CD4-positive, alpha-beta memory T cell (primary cell): ENCODE measurements around the gene ZNF546. TPM values are rescaled to one million over a fixed set of nuclear protein-coding genes. Genes with fewer than 3 reads are reported as not detected.

ENCODE experiments used
- CTCF ChIA-PET: fragments of 350-600 bp; sonication (Branson Sonifier 250); formaldehyde crosslinking; loops from one replicate; lab custom pipeline; 2021; ENCODE audit warnings: inconsistent platforms; ENCODE audit not compliant: partially characterized antibody; lab: Charles Lee
- POLR2A ChIA-PET: fragments of 350-600 bp; sonication (Branson Sonifier 250); formaldehyde crosslinking; loops from one replicate; lab custom pipeline; 2021; ENCODE audit not compliant: partially characterized antibody; lab: Charles Lee
- DNase-seq, 5 donors: peaks; one replicate each; pipeline versions ENCODE4 v3.0.0 to v3.0.0-alpha.2; 2020 to 2022; ENCODE audit warnings: mixed read lengths in 1 of 5
- H3K27ac ChIP-seq: one replicate; pipeline ENCODE4 v1.7.0; 2013; ENCODE audit warnings: low read depth, low read length
- H3K27me3 ChIP-seq: 2 replicates; pipeline ENCODE4 v1.7.0; 2013; ENCODE audit warnings: mild to moderate bottlenecking, low read length, moderate library complexity; ENCODE audit not compliant: insufficient read depth
- H3K36me3 ChIP-seq: 2 replicates; pipeline ENCODE4 v1.7.0; 2013; ENCODE audit warnings: mild to moderate bottlenecking, low read length, moderate library complexity; ENCODE audit not compliant: insufficient read depth
- H3K4me1 ChIP-seq: 2 replicates; pipeline ENCODE4 v1.7.0; 2013; ENCODE audit warnings: mild to moderate bottlenecking, low read length, moderate library complexity; ENCODE audit not compliant: insufficient read depth
- H3K4me3 ChIP-seq, 2 donors: one replicate each; pipeline ENCODE4 v1.7.0; 2013; ENCODE audit warnings: low read length in 2 of 2, mild to moderate bottlenecking in 1 of 2
- H3K9me3 ChIP-seq, 2 donors: one replicate each; pipeline ENCODE4 v1.7.0; 2013; ENCODE audit warnings: low read length in 2 of 2, control low read depth in 1 of 2; ENCODE audit not compliant: control insufficient read depth in 1 of 2
- H3K27ac Mint-ChIP-seq, 7 donors: one replicate each; pipeline ENCODE4 v1.8.0; 2020 to 2021; ENCODE audit warnings: mixed read lengths in 7 of 7, mild to moderate bottlenecking in 6 of 7, inconsistent platforms in 3 of 7, moderate library complexity in 3 of 7
- H3K27me3 Mint-ChIP-seq, 2 donors: one replicate each; pipeline ENCODE4 v1.8.0; 2020 to 2021; ENCODE audit warnings: mixed read lengths in 2 of 2
- H3K36me3 Mint-ChIP-seq, 2 donors: one replicate each; pipeline ENCODE4 v1.8.0; 2020 to 2021; ENCODE audit warnings: mixed read lengths in 2 of 2, inconsistent platforms in 1 of 2, mild to moderate bottlenecking in 1 of 2
- H3K4me1 Mint-ChIP-seq, 4 donors: one replicate each; pipeline ENCODE4 v1.8.0; 2020 to 2021; ENCODE audit warnings: mixed read lengths in 4 of 4, mild to moderate bottlenecking in 1 of 4
- H3K4me3 Mint-ChIP-seq, 8 donors: one replicate each; pipeline ENCODE4 v1.8.0; 2020 to 2021; ENCODE audit warnings: mixed read lengths in 8 of 8, mild to moderate bottlenecking in 7 of 8, moderate library complexity in 6 of 8, inconsistent platforms in 3 of 8
- H3K9me3 Mint-ChIP-seq, 8 donors: one replicate each; pipeline ENCODE4 v1.8.0; 2020 to 2021; ENCODE audit warnings: mixed read lengths in 8 of 8, mild to moderate bottlenecking in 5 of 8, inconsistent platforms in 3 of 8, moderate library complexity in 1 of 8
- intact Hi-C: fragments of 100-400 bp; cut with micrococcal nuclease; formaldehyde crosslinking; loops from one replicate; pipeline ENCODE4 v1.15.1; 2023
- polyA plus RNA-seq, 2 donors: library from polyadenylated mRNA; unstranded; fragments of 300-500 nt; fragmentation: Illumina TruSeq; gene quantifications; one replicate each; pipeline ENCODE4 v1.2.3, GENCODE V29; 2021
- total RNA-seq, 2 experiments: library from RNA; stranded (reverse); gene quantifications; one replicate each; pipeline ENCODE4 v1.2.3, GENCODE V29; 2021

ZNF546 gene
- total and polyA plus RNA-seq, 4 experiments from 2014 or later, result 2.9 to 18.4 (median 10.2) TPM

GRCh38 chr19:40009674-40010073 lies 12.8 kb downstream of the ZNF546 start:
- H3K4me3 ChIP-seq, result no peak overlapping the region
- Mint-ChIP-seq H3K9me3 (peaks cover 0 to 54% (median 40%) of the 10 kb centered on the region in 8 donors), H3K27ac (no peak overlapping the region), H3K27me3 (no peaks in the 10 kb centered on the region), H3K4me1 (peaks cover 0 to 2% (median 0%) of the 10 kb centered on the region in 4 donors), H3K4me3 (no peak overlapping the region), H3K36me3 (peaks cover 74 to 87% of the 10 kb centered on the region in 2 donors)
- intact Hi-C loops, result no loop called here
- ChIA-PET CTCF (no interaction called here), POLR2A (no interaction called here)
- H3K9me3 ChIP-seq, result peaks cover 7 to 16% of the 10 kb centered on the region in 2 donors
- no peaks in the 10 kb centered on the region for H3K4me1 ChIP-seq
- H3K27me3 ChIP-seq, result no peaks in the 10 kb centered on the region
- DNase-seq, result no peak
- peaks cover 20% of the 10 kb centered on the region for H3K36me3 ChIP-seq
- no peak overlapping the region for H3K27ac ChIP-seq

- no peak overlapping the region for H3K27ac ChIP-seq
- intact Hi-C loops, result no loop called here
- POLR2A ChIA-PET, result no interaction called here
- H3K4me1 ChIP-seq, result no peaks in the 10 kb centered on the region
- H3K27me3 ChIP-seq, result no peaks in the 10 kb centered on the region
- H3K4me3 ChIP-seq, result no peak overlapping the region
- CTCF ChIA-PET, result no interaction called here
- H3K9me3 Mint-ChIP-seq, result peaks cover 4 to 87% (median 70%) of the 10 kb centered on the region in 8 donors
- H3K4me3 Mint-ChIP-seq, result no peak overlapping the region
- H3K27ac Mint-ChIP-seq, result no peak overlapping the region
- H3K4me1 Mint-ChIP-seq, result no peaks in the 10 kb centered on the region
- no peaks in the 10 kb centered on the region for H3K27me3 Mint-ChIP-seq
- peaks cover 2% of the 10 kb centered on the region for H3K36me3 ChIP-seq
- peaks cover 12 to 37% of the 10 kb centered on the region in 2 donors for H3K9me3 ChIP-seq
- peaks cover 62 to 69% of the 10 kb centered on the region in 2 donors for H3K36me3 Mint-ChIP-seq
- no peak for DNase-seq
These were observed 17.1 kb downstream of the ZNF546 start for GRCh38 chr19:40013991-40014390.

GRCh38 chr19:40023969-40024368 lies 27.1 kb downstream of the ZNF546 start:
- POLR2A ChIA-PET, result no interaction called here
- intact Hi-C loops, result no loop called here
- Histone ChIP-seq H3K27ac (no peak overlapping the region), H3K4me3 (no peak overlapping the region), H3K27me3 (no peaks in the 10 kb centered on the region), H3K4me1 (no peaks in the 10 kb centered on the region), H3K36me3 (no peaks in the 10 kb centered on the region), H3K9me3 (peaks cover 0 to 44% of the 10 kb centered on the region in 2 donors)
- Mint-ChIP-seq H3K36me3 (peaks cover 13 to 23% of the 10 kb centered on the region in 2 donors), H3K9me3 (peaks cover 0 to 95% (median 85%) of the 10 kb centered on the region in 8 donors), H3K27ac (no peak overlapping the region), H3K27me3 (no peaks in the 10 kb centered on the region), H3K4me1 (no peaks in the 10 kb centered on the region), H3K4me3 (no peak overlapping the region)
- CTCF ChIA-PET, result no interaction called here
- no peak for DNase-seq

- no peaks in the 10 kb centered on the region for H3K36me3 ChIP-seq
- no peaks in the 10 kb centered on the region for H3K27me3 ChIP-seq
- intact Hi-C loops, result no loop called here
- DNase-seq, result no peak
- no peak overlapping the region for H3K27ac ChIP-seq
- Mint-ChIP-seq H3K27me3 (no peaks in the 10 kb centered on the region), H3K9me3 (peaks cover 0 to 95% (median 83%) of the 10 kb centered on the region in 8 donors), H3K4me1 (no peaks in the 10 kb centered on the region), H3K36me3 (peaks cover 16 to 24% of the 10 kb centered on the region in 2 donors), H3K27ac (peak overlapping the region in 1 of 7 donors; percentile 30), H3K4me3 (no peak overlapping the region)
- ChIA-PET POLR2A (no interaction called here), CTCF (no interaction called here)
- H3K4me1 ChIP-seq, result no peaks in the 10 kb centered on the region
- H3K9me3 ChIP-seq, result peaks cover 0 to 57% of the 10 kb centered on the region in 2 donors
- H3K4me3 ChIP-seq, result no peak overlapping the region
These were observed 29.2 kb downstream of the ZNF546 start for GRCh38 chr19:40025938-40026596.

- Histone ChIP-seq H3K4me3 (no peak overlapping the region), H3K9me3 (peaks cover 0 to 60% of the 10 kb centered on the region in 2 donors), H3K4me1 (no peaks in the 10 kb centered on the region), H3K27ac (no peak overlapping the region), H3K36me3 (no peaks in the 10 kb centered on the region), H3K27me3 (no peaks in the 10 kb centered on the region)
- CTCF ChIA-PET, result no interaction called here
- Mint-ChIP-seq H3K36me3 (peaks cover 16 to 24% of the 10 kb centered on the region in 2 donors), H3K4me3 (no peak overlapping the region), H3K9me3 (peaks cover 0 to 95% (median 81%) of the 10 kb centered on the region in 8 donors), H3K4me1 (no peaks in the 10 kb centered on the region), H3K27me3 (no peaks in the 10 kb centered on the region), H3K27ac (no peak overlapping the region)
- intact Hi-C loops, result no loop called here
- POLR2A ChIA-PET, result no interaction called here
- DNase-seq, result no peak
These were observed 29.7 kb downstream of the ZNF546 start for GRCh38 chr19:40026597-40026970.

GRCh38 chr19:40033989-40034560 lies 37.2 kb downstream of the ZNF546 start:
- H3K9me3 Mint-ChIP-seq, result peaks cover 0 to 88% (median 74%) of the 10 kb centered on the region in 8 donors
- DNase-seq, result no peak
- Histone ChIP-seq H3K36me3 (no peaks in the 10 kb centered on the region), H3K27me3 (no peaks in the 10 kb centered on the region), H3K4me1 (no peaks in the 10 kb centered on the region), H3K4me3 (no peak overlapping the region), H3K9me3 (peaks cover 4 to 69% of the 10 kb centered on the region in 2 donors), H3K27ac (no peak overlapping the region)
- POLR2A ChIA-PET, result no interaction called here
- peaks cover 21 to 27% of the 10 kb centered on the region in 2 donors for H3K36me3 Mint-ChIP-seq
- H3K4me1 Mint-ChIP-seq, result no peaks in the 10 kb centered on the region
- H3K27me3 Mint-ChIP-seq, result no peaks in the 10 kb centered on the region
- no peak overlapping the region for H3K27ac Mint-ChIP-seq
- no peak overlapping the region for H3K4me3 Mint-ChIP-seq
- CTCF ChIA-PET, result no interaction called here
- intact Hi-C loops, result no loop called here

GRCh38 chr19:40035996-40036395 lies 39.1 kb downstream of the ZNF546 start:
- no peaks in the 10 kb centered on the region for H3K27me3 ChIP-seq
- Mint-ChIP-seq H3K36me3 (peaks cover 14 to 21% of the 10 kb centered on the region in 2 donors), H3K27me3 (no peaks in the 10 kb centered on the region), H3K4me3 (no peak overlapping the region), H3K27ac (no peak overlapping the region), H3K9me3 (peaks cover 0 to 73% (median 63%) of the 10 kb centered on the region in 8 donors), H3K4me1 (no peaks in the 10 kb centered on the region)
- peaks cover 4 to 57% of the 10 kb centered on the region in 2 donors for H3K9me3 ChIP-seq
- ChIA-PET POLR2A (no interaction called here), CTCF (no interaction called here)
- H3K4me3 ChIP-seq, result no peak overlapping the region
- no peaks in the 10 kb centered on the region for H3K36me3 ChIP-seq
- intact Hi-C loops, result no loop called here
- no peak for DNase-seq
- no peaks in the 10 kb centered on the region for H3K4me1 ChIP-seq
- no peak overlapping the region for H3K27ac ChIP-seq
